Liver (tissue), 9 donors: Measurements from ENCODE around the gene RAB3GAP2. TPM values are rescaled to one million over a fixed set of nuclear protein-coding genes. Genes with fewer than 3 reads are reported as not detected.

ENCODE experiments used
- DNase-seq: peaks from one replicate; pipeline ENCODE4 v3.0.0-alpha.2; 2017; ENCODE audit warnings: low spot score
- H3K27ac ChIP-seq, 2 donors: one replicate each; pipeline ENCODE4 v1.7.0; 2013; ENCODE audit warnings: inconsistent platforms in 2 of 2, low read length in 2 of 2, control low read depth in 1 of 2, low read depth in 1 of 2, mild to moderate bottlenecking in 1 of 2
- H3K27me3 ChIP-seq, 4 donors: one replicate each; pipeline versions ENCODE4 v1.6.1 to v1.7.0; 2013; ENCODE audit warnings: low read length in 3 of 4, inconsistent platforms in 1 of 4, mild to moderate bottlenecking in 1 of 4, moderate library complexity in 1 of 4; ENCODE audit not compliant: control insufficient read depth in 4 of 4, insufficient read depth in 4 of 4
- H3K36me3 ChIP-seq, 4 donors: one replicate each; pipeline versions ENCODE4 v1.6.1 to v1.7.0; 2013; ENCODE audit warnings: low read length in 3 of 4, mild to moderate bottlenecking in 3 of 4, low read depth in 1 of 4, moderate library complexity in 1 of 4; ENCODE audit not compliant: control insufficient read depth in 4 of 4, insufficient read depth in 3 of 4
- H3K4me1 ChIP-seq, 4 donors: one replicate each; pipeline versions ENCODE4 v1.6.1 to v1.7.0; 2013; ENCODE audit warnings: low read length in 3 of 4, mild to moderate bottlenecking in 3 of 4, moderate library complexity in 1 of 4; ENCODE audit not compliant: control insufficient read depth in 4 of 4, insufficient read depth in 4 of 4
- H3K4me3 ChIP-seq, 3 donors: one replicate each; pipeline versions ENCODE4 v1.6.1 to v1.7.0; 2013; ENCODE audit warnings: low read length in 3 of 3, control low read depth in 1 of 3, low read depth in 1 of 3, mild to moderate bottlenecking in 1 of 3
- H3K9ac ChIP-seq, 2 donors: one replicate each; pipeline ENCODE4 v1.7.0; 2013; ENCODE audit warnings: low read length in 2 of 2, mild to moderate bottlenecking in 2 of 2, moderate library complexity in 2 of 2, control low read depth in 1 of 2, low read depth in 1 of 2
- H3K9me3 ChIP-seq, 4 donors: one replicate each; pipeline versions ENCODE4 v1.6.1 to v1.7.0; 2013; ENCODE audit warnings: low read length in 3 of 4; ENCODE audit not compliant: control insufficient read depth in 4 of 4
- ATF3 ChIP-seq: IDR thresholded peaks from 2 replicates; pipeline ENCODE4 v1.6.1; 2016; ENCODE audit warnings: antibody characterized with exemption
- CTCF ChIP-seq: fragments of 150-350 bp; IDR thresholded peaks from 2 replicates; pipeline ENCODE4 v1.5.1; 2017; ENCODE audit warnings: improper control_type of control experiment, low read depth, low read length; ENCODE audit not compliant: missing input control
- EGR1 ChIP-seq, 2 donors: IDR thresholded peaks; 2 replicates each; pipeline ENCODE4 v1.6.1; 2016 to 2018; ENCODE audit warnings: antibody characterized with exemption in 2 of 2, low read depth in 2 of 2
- FOXA2 ChIP-seq: IDR thresholded peaks from 2 replicates; pipeline ENCODE4 v1.6.1; 2016; ENCODE audit warnings: antibody characterized with exemption
- GABPA ChIP-seq, 2 donors: IDR thresholded peaks in 1 of 2; conservative IDR thresholded peaks in 1 of 2; 2 replicates each; pipeline ENCODE4 v1.6.1; 2016; ENCODE audit warnings: antibody characterized with exemption in 2 of 2, mild to moderate bottlenecking in 1 of 2, moderate library complexity in 1 of 2
- HNF4A ChIP-seq, 2 donors: conservative IDR thresholded peaks; 2 replicates each; pipeline ENCODE4 v1.6.1; 2016; ENCODE audit warnings: antibody characterized with exemption in 2 of 2, mild to moderate bottlenecking in 2 of 2
- HNF4G ChIP-seq: IDR thresholded peaks from 2 replicates; pipeline ENCODE4 v1.6.1; 2016; ENCODE audit warnings: antibody characterized with exemption
- JUND ChIP-seq, 2 donors: IDR thresholded peaks; 2 replicates each; pipeline ENCODE4 v1.6.1; 2016; ENCODE audit warnings: antibody characterized with exemption in 2 of 2
- NR2F2 ChIP-seq: IDR thresholded peaks from 2 replicates; pipeline ENCODE4 v1.6.1; 2016; ENCODE audit warnings: antibody characterized with exemption
- RAD21 ChIP-seq, 2 donors: IDR thresholded peaks; 2 replicates each; pipeline ENCODE4 v1.6.1; 2016; ENCODE audit warnings: antibody characterized with exemption in 2 of 2, mild to moderate bottlenecking in 2 of 2
- REST ChIP-seq: IDR thresholded peaks from 2 replicates; pipeline ENCODE4 v1.6.1; 2016; ENCODE audit warnings: antibody characterized with exemption, mild to moderate bottlenecking
- SP1 ChIP-seq: IDR thresholded peaks from 2 replicates; pipeline ENCODE4 v1.6.1; 2018; ENCODE audit warnings: antibody characterized with exemption, mild to moderate bottlenecking
- YY1 ChIP-seq: IDR thresholded peaks from 2 replicates; pipeline ENCODE4 v1.6.1; 2016; ENCODE audit warnings: antibody characterized with exemption, mild to moderate bottlenecking
- ZBTB33 ChIP-seq: IDR thresholded peaks from 2 replicates; pipeline ENCODE4 v1.6.1; 2016; ENCODE audit warnings: antibody characterized with exemption
- WGBS: extraction: QIAGEN DNeasy Blood & Tissue Kit; methylation state at CpG from one replicate; pipeline ENCODE4 v1.1.7; 2013; 5-methylcytosine and 5-hydroxymethylcytosine counted together
- polyA plus RNA-seq, 2 donors: library from polyadenylated mRNA; stranded (reverse) in 1 of 2; unstranded in 1 of 2; fragments of 200-250 nt in 1 of 2; fragments of >200 nt in 1 of 2; fragmentation: Nextera tagmentation in 1 of 2; extraction: Ambion mirVana in 1 of 2; gene quantifications; one replicate each; pipeline versions ENCODE4 v1.2.1 to v1.2.3, GENCODE V29; 2013 to 2015
- total RNA-seq, 2 donors: library from RNA; depleted of rRNA; stranded (reverse); fragments of >200 nt; gene quantifications; one replicate each; pipeline ENCODE4 v1.2.3, GENCODE V29; 2014
- donor health status: healthy.
- donor health status: healthy.
- donor health status: healthy.
- donor health status: healthy.
- donor health status: healthy.

The RAB3GAP2 gene
- total and polyA plus RNA-seq, 4 donors, result 5.3 to 24.0 (median 11.4) TPM

- Histone ChIP-seq H3K4me3 (no peak overlapping the region), H3K36me3 (no peaks in the 10 kb centered on the region), H3K9me3 (no peaks in the 10 kb centered on the region), H3K27me3 (peaks cover 0 to 4% (median 0%) of the 10 kb centered on the region in 4 donors), H3K4me1 (no peaks in the 10 kb centered on the region), H3K27ac (no peak overlapping the region), H3K9ac (no peak overlapping the region)
- 79% methylated on average over 1 of the region's 1 CpG for WGBS
- no peak for DNase-seq
- TF ChIP-seq JUND (IDR thresholded peaks at IDR 0.05) (no peak), HNF4G (no peak), ZBTB33 (no peak), HNF4A (conservative IDR thresholded peaks at IDR 0.05) (no peak), GABPA (IDR thresholded peaks at IDR 0.05 in 1 of 2, conservative IDR thresholded peaks at IDR 0.05 in 1 of 2) (no peak), REST (no peak)
Observed at GRCh38 chr1:220296981-220297380, 24.7 kb upstream of the RAB3GAP2 start.

- TF ChIP-seq YY1 (no peak), FOXA2 (no peak), RAD21 (IDR thresholded peaks at IDR 0.05) (no peak), ATF3 (no peak), JUND (IDR thresholded peaks at IDR 0.05) (no peak), EGR1 (IDR thresholded peaks at IDR 0.05; ENCODE audit: low read depth in 2 of 2) (no peak), CTCF (no peak), HNF4G (no peak), ZBTB33 (no peak), REST (no peak), SP1 (no peak), HNF4A (conservative IDR thresholded peaks at IDR 0.05) (no peak), NR2F2 (no peak)
- H3K27me3 ChIP-seq, result peaks cover 0 to 4% (median 0%) of the 10 kb centered on the region in 4 donors
- 94% methylated on average over 4 of the region's 4 CpGs for WGBS
Observed at GRCh38 chr1:220294846-220295301, 22.6 kb upstream of the RAB3GAP2 start.

More at GRCh38 chr1:220294846-220295301, 22.6 kb upstream of the RAB3GAP2 start:
- H3K36me3 ChIP-seq, result no peaks in the 10 kb centered on the region
- no peak overlapping the region for H3K9ac ChIP-seq
- no peaks in the 10 kb centered on the region for H3K9me3 ChIP-seq
- no peak overlapping the region for H3K4me3 ChIP-seq
- no peak overlapping the region for H3K27ac ChIP-seq
- H3K4me1 ChIP-seq, result no peaks in the 10 kb centered on the region
- DNase-seq, result no peak
